GM12878 (cell line): ENCODE data around the gene ASPG.

ENCODE experiments used
- CBFB ChIP-seq: IDR thresholded peaks from 2 replicates; pipeline ENCODE4 v1.6.1; 2016; ENCODE audit warnings: antibody characterized with exemption, low read depth
- EP300 ChIP-seq, 2 experiments: fragments of 150-350 bp in 1 of 2; IDR thresholded peaks; 2 replicates each; pipeline ENCODE4 v1.6.1; 2011 to 2012; ENCODE audit warnings: low read depth in 2 of 2, low read length in 2 of 2, borderline replicate concordance in 1 of 2, improper control_type of control experiment in 1 of 2, inconsistent platforms in 1 of 2; ENCODE audit not compliant: control insufficient read depth in 1 of 2
- EZH2 ChIP-seq: IDR thresholded peaks from 2 replicates; pipeline ENCODE4 v1.6.1; 2012; ENCODE audit warnings: low read depth, mild to moderate bottlenecking, control low read depth, inconsistent platforms, low read length, borderline replicate concordance; ENCODE audit not compliant: control insufficient read depth
- POLR2A ChIP-seq: IDR thresholded peaks from 2 replicates; pipeline ENCODE4 v1.6.1; 2011; ENCODE audit warnings: low read depth, mild to moderate bottlenecking, low read length
- ZNF207 ChIP-seq: fragments of 450-650 bp; IDR thresholded peaks from 2 replicates; pipeline ENCODE4 v1.6.1; 2014; ENCODE audit warnings: antibody characterized with exemption, mild to moderate bottlenecking, borderline replicate concordance

- TF ChIP-seq EP300 (IDR thresholded peaks at IDR 0.05; ENCODE audit: borderline replicate concordance in 1 of 2, control insufficient read depth in 1 of 2, low read depth in 2 of 2, low read length in 2 of 2), result no peak
- TF ChIP-seq POLR2A, result no peak
- TF ChIP-seq CBFB, result no peak
- no peak for TF ChIP-seq ZNF207
- no peak for TF ChIP-seq EZH2
Measured at GRCh38 chr14:104132981-104133380, 47.5 kb downstream of the ASPG start.
